ENCODE measurements around the gene LYPLA2.
A peak's percentile ranks its signal among the peaks of the same experiment; 100 is the strongest.

Gene LYPLA2

GRCh38 chr1:23774174-23774880, 16.6 kb upstream of the LYPLA2 start:
- Histone ChIP-seq H2AK5ac (ENCODE audit: low read length) (no peak overlapping the region), H3K27me3 (ENCODE audit: insufficient read depth, low read length) (no peaks in the 10 kb centered on the region), H3K27ac (ENCODE audit: low read depth, low read length) (no peak overlapping the region), H3K14ac (ENCODE audit: low read length) (no peak overlapping the region), H3K79me2 (ENCODE audit: control insufficient read depth, insufficient read depth, low read length, poor library complexity) (peaks cover 11% of the 10 kb centered on the region), H3K79me1 (ENCODE audit: low read length) (peaks cover 5% of the 10 kb centered on the region), H3K36me3 (ENCODE audit: control insufficient read depth in 1 of 2, insufficient read depth in 2 of 2, low read length in 2 of 2) (peaks cover 2 to 3% of the 10 kb centered on the region in 2 experiments), H3K9ac (ENCODE audit: low read length) (no peak overlapping the region), H3K23ac (ENCODE audit: low read length) (no peak overlapping the region), H3K18ac (ENCODE audit: low read length) (no peak overlapping the region), H3K4ac (ENCODE audit: low read depth, low read length) (no peak overlapping the region), H2BK12ac (ENCODE audit: low read length) (no peak overlapping the region), H3K4me2 (ENCODE audit: low read length) (no peak overlapping the region), H2BK120ac (ENCODE audit: insufficient read depth, low read length, poor library complexity) (no peak overlapping the region), H3K4me1 (ENCODE audit: control insufficient read depth in 1 of 2, insufficient read depth in 2 of 2, low read length in 2 of 2) (peaks cover 3 to 7% of the 10 kb centered on the region in 2 experiments), H4K8ac (ENCODE audit: low read depth, low read length) (no peak overlapping the region), H4K12ac (ENCODE audit: low read depth, low read length) (no peak overlapping the region), H3K4me3 (ENCODE audit: low read depth, low read length) (no peak overlapping the region), H2AFZ (ENCODE audit: insufficient read depth, low read length, poor library complexity) (no peak overlapping the region), H3K9me3 (ENCODE audit: insufficient read depth, low read depth, low read length) (no peaks in the 10 kb centered on the region), H4K91ac (ENCODE audit: low read depth, low read length) (no peak overlapping the region), H2BK5ac (ENCODE audit: low read depth, low read length, poor library complexity) (no peak overlapping the region)
- DNase-seq: no peak
- no CpG with 5 or more reads among the region's 6 CpGs for WGBS (ENCODE audit: extremely low coverage, insufficient coverage, insufficient read length)

GRCh38 chr1:23776217-23776616, 14.7 kb upstream of the LYPLA2 start:
- no peak overlapping the region for H3K4me3 ChIP-seq (ENCODE audit: low read depth, low read length)
- H4K12ac ChIP-seq (ENCODE audit: low read depth, low read length): no peak overlapping the region
- H2BK12ac ChIP-seq (ENCODE audit: low read length): no peak overlapping the region
- no peak overlapping the region for H2AK5ac ChIP-seq (ENCODE audit: low read length)
- no peak overlapping the region for H4K8ac ChIP-seq (ENCODE audit: low read depth, low read length)
- no peak overlapping the region for H2BK5ac ChIP-seq (ENCODE audit: low read depth, low read length, poor library complexity)
- H3K14ac ChIP-seq (ENCODE audit: low read length): no peak overlapping the region
- H2BK120ac ChIP-seq (ENCODE audit: insufficient read depth, low read length, poor library complexity): no peak overlapping the region
- peaks cover 1 to 3% of the 10 kb centered on the region in 2 experiments for H3K36me3 ChIP-seq (ENCODE audit: control insufficient read depth in 1 of 2, insufficient read depth in 2 of 2, low read length in 2 of 2)
- no peaks in the 10 kb centered on the region for H3K27me3 ChIP-seq (ENCODE audit: insufficient read depth, low read length)
- no peak overlapping the region for H3K4ac ChIP-seq (ENCODE audit: low read depth, low read length)
- no peak overlapping the region for H3K27ac ChIP-seq (ENCODE audit: low read depth, low read length)
- peaks cover 3 to 8% of the 10 kb centered on the region in 2 experiments for H3K4me1 ChIP-seq (ENCODE audit: control insufficient read depth in 1 of 2, insufficient read depth in 2 of 2, low read length in 2 of 2)
- H3K18ac ChIP-seq (ENCODE audit: low read length): no peak overlapping the region
- no peak for DNase-seq
- H3K9me3 ChIP-seq (ENCODE audit: insufficient read depth, low read depth, low read length): no peaks in the 10 kb centered on the region
- peaks cover 5% of the 10 kb centered on the region for H3K79me1 ChIP-seq (ENCODE audit: low read length)
- H2AFZ ChIP-seq (ENCODE audit: insufficient read depth, low read length, poor library complexity): no peak overlapping the region
- peaks cover 12% of the 10 kb centered on the region for H3K79me2 ChIP-seq (ENCODE audit: control insufficient read depth, insufficient read depth, low read length, poor library complexity)
- no peak overlapping the region for H3K4me2 ChIP-seq (ENCODE audit: low read length)
- WGBS (ENCODE audit: extremely low coverage, insufficient coverage, insufficient read length): no CpG with 5 or more reads among the region's 2 CpGs
- H3K9ac ChIP-seq (ENCODE audit: low read length): no peak overlapping the region
- no peak overlapping the region for H3K23ac ChIP-seq (ENCODE audit: low read length)
- H4K91ac ChIP-seq (ENCODE audit: low read depth, low read length): no peak overlapping the region

GRCh38 chr1:23777979-23778814, 12.7 kb upstream of the LYPLA2 start, which contains the start of gene PITHD1:
TSS of gene PITHD1 (plus strand) at chr1:23778418. CDS start at chr1:23778516, 98 bp downstream.
- no peak within 1 kb of the TSS for H2BK12ac ChIP-seq (ENCODE audit: low read length)
- H4K12ac ChIP-seq (ENCODE audit: low read depth, low read length): peak within 1 kb of the TSS; percentile 88

GRCh38 chr1:23779826-23780371, 11.0 kb upstream of the LYPLA2 start:
- no peak overlapping the region for H3K9ac ChIP-seq (ENCODE audit: low read length)
- H3K79me2 ChIP-seq (ENCODE audit: control insufficient read depth, insufficient read depth, low read length, poor library complexity): peaks cover 12% of the 10 kb centered on the region
- H3K14ac ChIP-seq (ENCODE audit: low read length): no peak overlapping the region
- H2AK5ac ChIP-seq (ENCODE audit: low read length): no peak overlapping the region
- no peak overlapping the region for H4K12ac ChIP-seq (ENCODE audit: low read depth, low read length)
- H3K4me2 ChIP-seq (ENCODE audit: low read length): no peak overlapping the region
- H3K4me1 ChIP-seq (ENCODE audit: control insufficient read depth in 1 of 2, insufficient read depth in 2 of 2, low read length in 2 of 2): peaks cover 3 to 8% of the 10 kb centered on the region in 2 experiments
- H4K8ac ChIP-seq (ENCODE audit: low read depth, low read length): no peak overlapping the region
- H2AFZ ChIP-seq (ENCODE audit: insufficient read depth, low read length, poor library complexity): no peak overlapping the region
- WGBS (ENCODE audit: extremely low coverage, insufficient coverage, insufficient read length): no CpG with 5 or more reads among the region's 3 CpGs
- peaks cover 5 to 9% of the 10 kb centered on the region in 2 experiments for H3K36me3 ChIP-seq (ENCODE audit: control insufficient read depth in 1 of 2, insufficient read depth in 2 of 2, low read length in 2 of 2)
- DNase-seq: peak in 1 of 2 donors; percentile 34
- no peak overlapping the region for H4K91ac ChIP-seq (ENCODE audit: low read depth, low read length)
- no peak overlapping the region for H2BK12ac ChIP-seq (ENCODE audit: low read length)
- H3K23ac ChIP-seq (ENCODE audit: low read length): no peak overlapping the region
- peaks cover 5% of the 10 kb centered on the region for H3K79me1 ChIP-seq (ENCODE audit: low read length)
- H3K4me3 ChIP-seq (ENCODE audit: low read depth, low read length): no peak overlapping the region
- peak overlapping the region; percentile 33 for H3K4ac ChIP-seq (ENCODE audit: low read depth, low read length)
- no peak overlapping the region for H2BK5ac ChIP-seq (ENCODE audit: low read depth, low read length, poor library complexity)
- H3K27me3 ChIP-seq (ENCODE audit: insufficient read depth, low read length): no peaks in the 10 kb centered on the region
- no peak overlapping the region for H2BK120ac ChIP-seq (ENCODE audit: insufficient read depth, low read length, poor library complexity)
- no peak overlapping the region for H3K18ac ChIP-seq (ENCODE audit: low read length)
- H3K9me3 ChIP-seq (ENCODE audit: insufficient read depth, low read depth, low read length): no peaks in the 10 kb centered on the region
- no peak overlapping the region for H3K27ac ChIP-seq (ENCODE audit: low read depth, low read length)

More at GRCh38 chr1:23777979-23778814, 12.7 kb upstream of the LYPLA2 start, which contains the start of gene PITHD1:
- H4K91ac ChIP-seq (ENCODE audit: low read depth, low read length): peak within 1 kb of the TSS; percentile 85
- peaks cover 3 to 8% of the 10 kb centered on the region in 2 experiments for H3K4me1 ChIP-seq (ENCODE audit: control insufficient read depth in 1 of 2, insufficient read depth in 2 of 2, low read length in 2 of 2)
- H3K27ac ChIP-seq (ENCODE audit: low read depth, low read length): peak within 1 kb of the TSS; percentile 43
- no peaks in the 10 kb centered on the region for H3K9me3 ChIP-seq (ENCODE audit: insufficient read depth, low read depth, low read length)
- H3K27me3 ChIP-seq (ENCODE audit: insufficient read depth, low read length): no peaks in the 10 kb centered on the region
- H4K8ac ChIP-seq (ENCODE audit: low read depth, low read length): peak within 1 kb of the TSS; percentile 98
- H3K4me2 ChIP-seq (ENCODE audit: low read length): peak within 1 kb of the TSS; percentile 92
- peak within 1 kb of the TSS; percentile 89 for H3K9ac ChIP-seq (ENCODE audit: low read length)
- peak within 1 kb of the TSS; percentile 67 for H2BK5ac ChIP-seq (ENCODE audit: low read depth, low read length, poor library complexity)
- peaks cover 1 to 5% of the 10 kb centered on the region in 2 experiments for H3K36me3 ChIP-seq (ENCODE audit: control insufficient read depth in 1 of 2, insufficient read depth in 2 of 2, low read length in 2 of 2)
- peak within 1 kb of the TSS; percentile 98 for H2AFZ ChIP-seq (ENCODE audit: insufficient read depth, low read length, poor library complexity)
- peak within 1 kb of the TSS; percentile 48 for H3K23ac ChIP-seq (ENCODE audit: low read length)
- WGBS (ENCODE audit: extremely low coverage, insufficient coverage, insufficient read length): no CpG with 5 or more reads among the region's 91 CpGs
- H2BK120ac ChIP-seq (ENCODE audit: insufficient read depth, low read length, poor library complexity): peak within 1 kb of the TSS; percentile 81
- H3K18ac ChIP-seq (ENCODE audit: low read length): peak within 1 kb of the TSS; percentile 96
- H3K79me2 ChIP-seq (ENCODE audit: control insufficient read depth, insufficient read depth, low read length, poor library complexity): peaks cover 12% of the 10 kb centered on the region
- peak; percentile 83 to 91 for DNase-seq
- peak within 1 kb of the TSS; percentile 98 for H3K14ac ChIP-seq (ENCODE audit: low read length)
- peaks cover 5% of the 10 kb centered on the region for H3K79me1 ChIP-seq (ENCODE audit: low read length)
- H3K4ac ChIP-seq (ENCODE audit: low read depth, low read length): peak within 1 kb of the TSS; percentile 97
- H3K4me3 ChIP-seq (ENCODE audit: low read depth, low read length): peak within 1 kb of the TSS; percentile 99
- peak within 1 kb of the TSS; percentile 92 for H2AK5ac ChIP-seq (ENCODE audit: low read length)
